Peyer's patch (tissue), 4 donors: Measurements from ENCODE around the gene GLI3. TPM values are rescaled to one million over a fixed set of nuclear protein-coding genes. Genes with fewer than 3 reads are reported as not detected.

Experiments used
- DNase-seq, 3 donors: peaks; one replicate each; pipeline ENCODE4 v3.0.0-alpha.2; 2017 to 2019
- H3K27ac ChIP-seq, 4 donors: fragments of 200-600 bp; sonication (generic); one replicate each; pipeline ENCODE4 v1.5.1; 2016 to 2019
- H3K27me3 ChIP-seq, 2 donors: fragments of 200-600 bp; sonication (generic); one replicate each; pipeline ENCODE4 v1.5.1; 2019
- H3K36me3 ChIP-seq, 3 donors: fragments of 200-600 bp; sonication (generic); one replicate each; pipeline ENCODE4 v1.5.1; 2016 to 2019
- H3K4me1 ChIP-seq, 4 donors: fragments of 200-600 bp; sonication (generic); one replicate each; pipeline ENCODE4 v1.5.1; 2016 to 2019
- H3K4me3 ChIP-seq, 4 donors: fragments of 200-600 bp; sonication (generic); 1 replicate in 3 of 4; 2 replicates in 1 of 4; pipeline ENCODE4 v1.5.1; 2016 to 2019; ENCODE audit warnings: mild to moderate bottlenecking in 1 of 4
- H3K9me3 ChIP-seq, 4 donors: fragments of 200-600 bp; sonication (generic); one replicate each; pipeline ENCODE4 v1.5.1; 2016 to 2019; ENCODE audit warnings: mild to moderate bottlenecking in 1 of 4
- CTCF ChIP-seq, 6 experiments: fragments of 450-650 bp in 4 of 6; fragments of 200-600 bp in 2 of 6; sonication (generic) in 1 of 6; IDR thresholded peaks; one replicate each; pipeline ENCODE4 v1.5.1; 2017 to 2019; ENCODE audit warnings: antibody characterized with exemption in 6 of 6, mild to moderate bottlenecking in 3 of 6, moderate library complexity in 1 of 6
- POLR2A ChIP-seq, 2 donors: fragments of 450-650 bp; IDR thresholded peaks; one replicate each; pipeline ENCODE4 v1.5.1; 2017; ENCODE audit warnings: antibody characterized with exemption in 2 of 2, mild to moderate bottlenecking in 2 of 2, moderate library complexity in 2 of 2
- total RNA-seq, 4 donors: library from RNA; depleted of rRNA; stranded (reverse); fragments of >200 nt; gene quantifications; one replicate each; pipeline ENCODE4 v1.1.0, GENCODE V29; 2016

The GLI3 gene
- total RNA-seq, 4 donors from 2014 or later = 0.53 to 30.5 (median 3.1) TPM

GRCh38 chr7:42138691-42139090, 98.3 kb downstream of the GLI3 start:
- TF ChIP-seq POLR2A (IDR thresholded peaks at IDR 0.05) (no peak), CTCF (IDR thresholded peaks at IDR 0.05) (no peak)
- no peak for DNase-seq
- Histone ChIP-seq H3K9me3 (no peaks in the 10 kb centered on the region), H3K4me1 (no peaks in the 10 kb centered on the region), H3K27ac (no peak overlapping the region), H3K36me3 (no peaks in the 10 kb centered on the region), H3K27me3 (no peaks in the 10 kb centered on the region), H3K4me3 (no peak overlapping the region)

GRCh38 chr7:42137941-42138340, 99.1 kb downstream of the GLI3 start:
- Histone ChIP-seq H3K27me3 (no peaks in the 10 kb centered on the region), H3K4me1 (no peaks in the 10 kb centered on the region), H3K27ac (no peak overlapping the region), H3K36me3 (no peaks in the 10 kb centered on the region), H3K4me3 (no peak overlapping the region), H3K9me3 (no peaks in the 10 kb centered on the region)
- no peak for DNase-seq
- no peak for TF ChIP-seq CTCF (IDR thresholded peaks at IDR 0.05)
- no peak for TF ChIP-seq POLR2A (IDR thresholded peaks at IDR 0.05)

GRCh38 chr7:42137431-42137830, 99.6 kb downstream of the GLI3 start:
- H3K27me3 ChIP-seq = no peaks in the 10 kb centered on the region
- H3K36me3 ChIP-seq = no peaks in the 10 kb centered on the region
- no peak for TF ChIP-seq CTCF (IDR thresholded peaks at IDR 0.05)
- TF ChIP-seq POLR2A (IDR thresholded peaks at IDR 0.05) = no peak
- no peak overlapping the region for H3K27ac ChIP-seq
- no peak overlapping the region for H3K4me3 ChIP-seq
- H3K9me3 ChIP-seq = no peaks in the 10 kb centered on the region
- no peak for DNase-seq
- no peaks in the 10 kb centered on the region for H3K4me1 ChIP-seq

- no peaks in the 10 kb centered on the region for H3K36me3 ChIP-seq
- no peaks in the 10 kb centered on the region for H3K27me3 ChIP-seq
- H3K27ac ChIP-seq = no peak overlapping the region
- no peak overlapping the region for H3K4me3 ChIP-seq
- no peaks in the 10 kb centered on the region for H3K4me1 ChIP-seq
- TF ChIP-seq CTCF (IDR thresholded peaks at IDR 0.05) = no peak
- no peak for TF ChIP-seq POLR2A (IDR thresholded peaks at IDR 0.05)
- no peak for DNase-seq
- H3K9me3 ChIP-seq = no peaks in the 10 kb centered on the region
These were observed 101.3 kb downstream of the GLI3 start for GRCh38 chr7:42135728-42136127.

- DNase-seq = no peak
- Histone ChIP-seq H3K4me1 (no peaks in the 10 kb centered on the region), H3K4me3 (no peak overlapping the region), H3K36me3 (no peaks in the 10 kb centered on the region), H3K27ac (no peak overlapping the region), H3K9me3 (no peaks in the 10 kb centered on the region), H3K27me3 (no peaks in the 10 kb centered on the region)
- TF ChIP-seq POLR2A (IDR thresholded peaks at IDR 0.05) (no peak), CTCF (IDR thresholded peaks at IDR 0.05) (no peak)
These were observed 102.6 kb downstream of the GLI3 start for GRCh38 chr7:42134276-42134876.

GRCh38 chr7:42133321-42133720, 103.7 kb downstream of the GLI3 start:
- no peak for TF ChIP-seq POLR2A (IDR thresholded peaks at IDR 0.05)
- TF ChIP-seq CTCF (IDR thresholded peaks at IDR 0.05) = no peak
- Histone ChIP-seq H3K36me3 (no peaks in the 10 kb centered on the region), H3K4me3 (no peak overlapping the region), H3K4me1 (no peaks in the 10 kb centered on the region), H3K27me3 (no peaks in the 10 kb centered on the region), H3K27ac (no peak overlapping the region), H3K9me3 (no peaks in the 10 kb centered on the region)
- DNase-seq = no peak
